Measurements from ENCODE around the gene CALCOCO2. TPM values are rescaled to one million over a fixed set of nuclear protein-coding genes. Genes with fewer than 3 reads are reported as not detected.
"Not testable (repeated sequence)": the region's sequence is repeated elsewhere in the genome, so short reads cannot be mapped to it uniquely, and the experiment has no call there.

Gene CALCOCO2
- total RNA-seq = 163 TPM

GRCh38 chr17:48830840-48831548, at the start of gene CALCOCO2:
CALCOCO2 (plus strand) TSS chr17:48831035; CDS start chr17:48841708, 10,673 bp downstream.
- DNase-seq (ENCODE audit: low spot score) = peak; percentile 93

- DNase-seq (ENCODE audit: low spot score) = no peak
Observed at GRCh38 chr17:48787828-48788227, 43.0 kb upstream of the CALCOCO2 start.

- no peak for DNase-seq (ENCODE audit: low spot score)
Observed at GRCh38 chr17:48790607-48791127, 40.2 kb upstream of the CALCOCO2 start.

- peak; percentile 86 for DNase-seq (ENCODE audit: low spot score)
Observed at GRCh38 chr17:48791128-48792032, 39.5 kb upstream of the CALCOCO2 start.

GRCh38 chr17:48792033-48792798, 38.6 kb upstream of the CALCOCO2 start:
- DNase-seq (ENCODE audit: low spot score) = no peak

GRCh38 chr17:48795444-48796162, 35.2 kb upstream of the CALCOCO2 start:
- peak; percentile 78 for DNase-seq (ENCODE audit: low spot score)

- not testable (repeated sequence) for DNase-seq (ENCODE audit: low spot score)
Observed at GRCh38 chr17:48796163-48796522, 34.7 kb upstream of the CALCOCO2 start.

GRCh38 chr17:48799069-48799723, 31.6 kb upstream of the CALCOCO2 start:
- DNase-seq (ENCODE audit: low spot score) = peak; percentile 42

- DNase-seq (ENCODE audit: low spot score) = no peak
Observed at GRCh38 chr17:48800626-48801217, 30.1 kb upstream of the CALCOCO2 start.

- DNase-seq (ENCODE audit: low spot score) = peak; percentile 61
Observed at GRCh38 chr17:48804936-48805411, 25.9 kb upstream of the CALCOCO2 start.

GRCh38 chr17:48809182-48809581, 21.7 kb upstream of the CALCOCO2 start:
- peak; percentile 73 for DNase-seq (ENCODE audit: low spot score)

- DNase-seq (ENCODE audit: low spot score) = no peak
Observed at GRCh38 chr17:48812001-48812400, 18.8 kb upstream of the CALCOCO2 start.

GRCh38 chr17:48814504-48814903, 16.3 kb upstream of the CALCOCO2 start:
- DNase-seq (ENCODE audit: low spot score) = peak; percentile 35

GRCh38 chr17:48815311-48815710, 15.5 kb upstream of the CALCOCO2 start:
- DNase-seq (ENCODE audit: low spot score) = no peak

- no peak for DNase-seq (ENCODE audit: low spot score)
Observed at GRCh38 chr17:48816438-48816773, 14.4 kb upstream of the CALCOCO2 start.

GRCh38 chr17:48816774-48817590, 13.9 kb upstream of the CALCOCO2 start, which contains the start of gene TTLL6:
TTLL6 (minus strand) TSS chr17:48817229; CDS start chr17:48817072, 157 bp downstream.
- peak; percentile 91 for DNase-seq (ENCODE audit: low spot score)

- DNase-seq (ENCODE audit: low spot score) = no peak
Observed at GRCh38 chr17:48818361-48818841, 12.4 kb upstream of the CALCOCO2 start.

GRCh38 chr17:48819466-48819865, 11.4 kb upstream of the CALCOCO2 start:
- no peak for DNase-seq (ENCODE audit: low spot score)

- DNase-seq (ENCODE audit: low spot score) = not testable (repeated sequence)
Observed at GRCh38 chr17:48820936-48821335, 9.9 kb upstream of the CALCOCO2 start.
